ENCODE data around the gene IGSF8. TPM values are rescaled to one million over a fixed set of nuclear protein-coding genes. Genes with fewer than 3 reads are reported as not detected.

Gene IGSF8
- polyA plus RNA-seq, 2 of the 4 experiments (the other 2 are of a cell fraction), result 7.3 to 7.8 TPM

GRCh38 chr1:160136926-160137200, 38.4 kb upstream of the IGSF8 start:
- CTCF ChIA-PET, result interaction anchor here (1.2 to 2.0 kb wide), 2 partner anchors 20 to 36 kb away, joined by 3 to 9 read pairs; no protein-coding TSS in a partner anchor
- H3K4me2 ChIP-seq, result no peak overlapping the region
- no peak for DNase-seq (ENCODE audit: low read depth in 1 of 2, low spot score in 1 of 2)
- TF ChIP-seq MAX (IDR thresholded peaks at IDR 0.05), result no peak
- TF ChIP-seq ZFP36 (IDR thresholded peaks at IDR 0.05; ENCODE audit: borderline replicate concordance, partially characterized antibody), result no peak
- no peak for TF ChIP-seq RARB (CRISPR knock-in tag; IDR thresholded peaks at IDR 0.05)
- no peak for TF ChIP-seq RNF2 (IDR thresholded peaks at IDR 0.05; ENCODE audit: borderline replicate concordance, low read depth)
- no peak for TF ChIP-seq NR3C1 (IDR thresholded peaks at IDR 0.05)
- no peak for TF ChIP-seq CBX2 (IDR thresholded peaks at IDR 0.05; ENCODE audit: borderline replicate concordance, low read depth)
- TF ChIP-seq RAD21 (conservative IDR thresholded peaks at IDR 0.05 in 1 of 2, IDR thresholded peaks at IDR 0.05 in 1 of 2), result no peak
- TF ChIP-seq HOXB5 (CRISPR knock-in tag; IDR thresholded peaks at IDR 0.05), result no peak
- no peak for ATAC-seq
- no peaks in the 10 kb centered on the region for H3K4me1 ChIP-seq
- 0 out of 6 replicates have a peak overlapping the region, but pooled peaks of 1 of the 2 experiments have one; percentile 19 for H3K27ac ChIP-seq
- FAIRE-seq, result no peak
- 90% methylated on average over 5 of the region's 5 CpGs for WGBS (ENCODE audit: missing lambda C conversion rate)
- H3K9me3 ChIP-seq, result no peaks in the 10 kb centered on the region
- no peak overlapping the region for H3K4me3 ChIP-seq
- POLR2A ChIA-PET, result no interaction called here

GRCh38 chr1:160136121-160136925, 37.9 kb upstream of the IGSF8 start:
- Histone ChIP-seq H3K4me3 (no peak overlapping the region), H3K27ac (0 out of 6 replicates have a peak overlapping the region, but pooled peaks of 1 of the 2 experiments have one; percentile 19), H3K4me1 (peaks cover 1% of the 10 kb centered on the region; the same call in 2 of the 3 replicates), H3K4me2 (no peak overlapping the region), H3K9me3 (no peaks in the 10 kb centered on the region)
- TF ChIP-seq HOXB5 (CRISPR knock-in tag; IDR thresholded peaks at IDR 0.05) (no peak), HDAC2 (IDR thresholded peaks at IDR 0.05) (no peak), CHD4 (IDR thresholded peaks at IDR 0.05; ENCODE audit: borderline replicate concordance) (no peak), KDM5A (IDR thresholded peaks at IDR 0.05) (no peak), ELK1 (IDR thresholded peaks at IDR 0.05; ENCODE audit: low read depth, low read length) (no peak), RFX5 (IDR thresholded peaks at IDR 0.05) (no peak), TFCP2L1 (CRISPR knock-in tag; IDR thresholded peaks at IDR 0.05) (no peak)
- DNase-seq (ENCODE audit: low read depth in 1 of 2, low spot score in 1 of 2), result no peak
- WGBS (ENCODE audit: missing lambda C conversion rate), result 84% methylated on average over 22 of the region's 22 CpGs
- ChIA-PET CTCF (interaction anchor here (1.2 to 2.0 kb wide), 2 partner anchors 19 to 36 kb away, joined by 3 to 9 read pairs; no protein-coding TSS in a partner anchor), POLR2A (no interaction called here)
- FAIRE-seq, result no peak
- no peak for ATAC-seq

GRCh38 chr1:160134791-160135572, 36.6 kb upstream of the IGSF8 start:
- Histone ChIP-seq H3K9me3 (no peaks in the 10 kb centered on the region), H3K27ac (no peak overlapping the region), H3K4me3 (no peak overlapping the region), H3K4me1 (peaks cover 12% of the 10 kb centered on the region; the same call in 2 of the 3 replicates), H3K4me2 (no peak overlapping the region)
- ATAC-seq (no peak), DNase-seq (ENCODE audit: low read depth in 1 of 2, low spot score in 1 of 2) (no peak), FAIRE-seq (no peak)
- CTCF ChIA-PET, result interaction anchor here (0.5 kb wide), 1 partner anchor 283 kb away, joined by 3 read pairs; no protein-coding TSS in a partner anchor
- TF ChIP-seq FOXS1 (CRISPR knock-in tag; IDR thresholded peaks at IDR 0.05) (no peak), EHF (CRISPR knock-in tag; IDR thresholded peaks at IDR 0.05) (no peak), HES2 (IDR thresholded peaks at IDR 0.05) (no peak), JUN (IDR thresholded peaks at IDR 0.05) (no peak), CHD4 (IDR thresholded peaks at IDR 0.05; ENCODE audit: borderline replicate concordance) (no peak), ESRRA (IDR thresholded peaks at IDR 0.05; ENCODE audit: borderline replicate concordance, low read length) (no peak), RNF2 (IDR thresholded peaks at IDR 0.05; ENCODE audit: borderline replicate concordance, low read depth) (no peak), PBX3 (IDR thresholded peaks at IDR 0.05) (no peak), NPAS2 (CRISPR knock-in tag; IDR thresholded peaks at IDR 0.05; ENCODE audit: borderline replicate concordance) (no peak), HMGXB4 (CRISPR knock-in tag; IDR thresholded peaks at IDR 0.05; ENCODE audit: borderline replicate concordance) (no peak), JUNB (IDR thresholded peaks at IDR 0.05) (no peak)
- WGBS (ENCODE audit: missing lambda C conversion rate), result 78% methylated on average over 20 of the region's 20 CpGs
- POLR2A ChIA-PET, result no interaction called here

Data from A549 (cell line).